Stimulated activated CD8-positive, alpha-beta memory T cell treated with anti-CD3 and anti-CD28 coated beads, Interleukin-7, amount 100 ng/mL, for 24 hours (primary cell): Measurements from ENCODE around the gene GRB10.

ENCODE experiments used
- DNase-seq: peaks from one replicate; pipeline ENCODE4 v3.0.0-alpha.2; 2020; ENCODE audit warnings: low read depth

Gene GRB10

GRCh38 chr7:50667789-50668226, 114.9 kb downstream of the GRB10 start:
- no peak for DNase-seq

- no peak for DNase-seq
Measured at GRCh38 chr7:50667338-50667737, 115.4 kb downstream of the GRB10 start.

DNA sequence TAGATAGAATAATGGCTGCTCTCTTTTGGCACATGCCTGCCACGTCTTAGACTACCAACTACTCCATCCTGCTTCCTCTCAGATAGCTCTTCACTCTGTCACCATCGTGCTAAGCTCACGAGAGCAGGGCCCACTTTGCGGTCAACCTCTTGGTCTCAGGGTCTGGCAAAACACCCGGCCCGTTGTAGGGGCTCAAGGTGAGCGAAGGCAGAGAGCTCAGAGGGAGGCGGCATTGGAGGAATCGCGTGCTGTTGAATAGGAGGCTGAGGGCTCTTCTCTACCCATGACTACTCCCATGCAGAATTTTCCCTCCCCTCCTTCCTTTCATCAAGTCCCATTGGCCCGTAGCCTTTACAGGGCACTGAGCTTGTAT, 116.6 kb downstream of the GRB10 start:
- DNase-seq: no peak

GRCh38 chr7:50665403-50666123, 117.1 kb downstream of the GRB10 start:
- DNase-seq: no peak

- DNase-seq: no peak
Measured at GRCh38 chr7:50664937-50665336, 117.8 kb downstream of the GRB10 start.

DNA sequence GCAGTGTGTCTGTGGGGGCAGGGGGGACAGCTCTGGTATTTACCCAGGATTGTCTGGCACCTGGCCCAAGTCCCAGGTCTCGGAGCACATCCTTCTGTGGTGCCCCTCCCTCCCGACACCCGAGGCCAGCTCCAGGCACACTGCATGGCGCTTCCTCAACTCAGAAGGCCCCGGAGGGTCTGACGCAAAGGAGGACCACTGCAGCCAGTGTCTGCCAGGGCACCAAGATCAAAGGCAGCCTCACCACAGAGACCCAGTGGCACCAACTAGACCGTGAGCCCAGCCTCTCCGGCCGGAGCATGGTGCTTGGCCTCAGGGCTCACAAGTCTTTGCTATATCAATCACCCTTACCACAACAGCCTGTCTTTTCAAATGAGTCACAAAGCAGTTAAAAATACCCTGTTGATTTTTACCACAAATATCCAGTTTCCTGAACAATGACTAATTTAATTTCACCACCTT, 118.2 kb downstream of the GRB10 start:
- DNase-seq: no peak

DNA sequence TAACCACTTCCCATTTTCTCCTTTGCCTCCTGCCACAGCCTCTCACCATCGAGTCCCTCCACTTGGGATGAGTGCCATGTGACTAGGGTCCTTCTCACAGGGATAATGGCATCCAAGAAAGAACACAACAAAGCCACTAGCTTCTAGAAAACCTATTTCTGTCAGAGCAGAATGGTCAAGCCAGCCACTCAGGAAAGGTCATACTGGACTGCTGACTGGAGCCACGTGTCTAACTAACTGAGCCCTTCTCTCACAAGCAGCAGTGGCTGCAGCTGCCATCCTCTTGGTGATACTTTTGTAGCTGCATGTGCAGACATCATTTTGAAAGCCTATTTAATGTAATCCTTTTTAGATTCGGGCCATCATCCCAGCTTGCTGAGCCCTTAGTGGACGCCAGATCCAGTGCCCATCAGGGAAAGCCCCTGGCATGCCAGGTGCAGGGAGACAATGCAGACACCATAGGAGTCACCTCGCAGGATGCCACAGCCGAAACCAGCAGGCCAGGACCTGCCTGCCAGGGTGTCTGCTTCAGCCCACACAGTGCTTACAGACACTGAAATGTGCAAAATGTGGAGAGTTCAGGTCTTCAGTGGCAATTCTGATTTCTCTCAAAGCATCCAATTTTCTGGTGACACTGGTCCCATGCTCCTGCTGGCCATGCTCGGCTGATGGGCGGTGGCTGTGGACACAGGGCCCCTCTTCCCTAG, 119.1 kb downstream of the GRB10 start:
- no peak for DNase-seq

- no peak for DNase-seq
Measured at GRCh38 chr7:50662996-50663395, 119.7 kb downstream of the GRB10 start.

DNA sequence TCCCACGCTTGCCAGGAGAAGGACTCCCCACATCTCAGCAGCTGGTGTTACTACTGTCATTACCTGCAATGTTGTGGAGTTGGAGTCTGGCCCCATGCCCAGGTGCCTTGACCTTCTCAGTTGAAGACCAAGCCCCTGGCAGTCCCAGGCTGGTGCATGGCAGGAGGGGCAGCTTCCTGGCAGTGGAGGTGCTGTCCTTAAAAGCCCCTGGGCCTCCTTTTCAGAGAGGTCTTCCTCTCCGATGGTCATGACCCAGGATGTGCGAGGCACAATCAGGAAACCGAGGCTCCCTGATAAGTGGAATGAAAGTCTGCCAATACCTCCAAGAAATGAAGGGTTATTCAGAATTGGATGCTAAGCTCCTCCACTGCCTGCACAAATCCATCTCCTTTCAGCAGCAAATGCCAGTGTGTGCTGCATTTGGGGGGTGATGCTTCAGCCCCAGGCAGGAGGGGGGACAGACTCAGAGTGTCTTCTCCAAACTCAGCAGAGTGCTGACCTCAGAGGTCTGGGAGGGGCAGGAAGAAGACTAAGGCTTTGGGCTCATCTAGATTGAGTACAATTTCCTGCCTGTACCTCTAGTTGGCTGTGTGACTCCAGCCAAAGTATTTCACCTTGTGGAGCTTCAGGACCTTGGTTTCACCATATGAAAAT, 120.5 kb downstream of the GRB10 start:
- DNase-seq: no peak

GRCh38 chr7:50661345-50662040, 121.2 kb downstream of the GRB10 start:
- no peak for DNase-seq

DNA sequence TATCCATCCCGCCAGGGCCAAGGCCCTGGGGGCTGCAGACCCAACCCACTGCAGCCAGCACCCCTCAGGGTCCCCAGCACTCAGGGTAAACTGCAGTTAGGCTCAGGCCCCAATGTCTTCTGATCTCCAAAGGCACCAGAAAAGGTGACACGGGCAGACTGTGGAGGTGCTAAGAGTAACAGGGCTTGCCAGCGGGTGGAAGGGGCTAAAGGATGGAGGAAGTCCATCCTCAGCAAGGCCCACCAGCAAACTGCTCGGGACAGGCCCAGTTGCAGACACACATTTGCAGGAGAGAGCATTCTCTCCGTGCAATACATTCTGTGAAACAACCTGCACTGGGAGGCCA, 121.9 kb downstream of the GRB10 start:
- no peak for DNase-seq

- DNase-seq: no peak
Measured at GRCh38 chr7:50660040-50660829, 122.5 kb downstream of the GRB10 start.

- DNase-seq: no peak
Measured at GRCh38 chr7:50659329-50659965, 123.2 kb downstream of the GRB10 start.

- DNase-seq: no peak
Measured at GRCh38 chr7:50658696-50659095, 124.0 kb downstream of the GRB10 start.

- DNase-seq: no peak
Measured at GRCh38 chr7:50657912-50658311, 124.8 kb downstream of the GRB10 start.

DNA sequence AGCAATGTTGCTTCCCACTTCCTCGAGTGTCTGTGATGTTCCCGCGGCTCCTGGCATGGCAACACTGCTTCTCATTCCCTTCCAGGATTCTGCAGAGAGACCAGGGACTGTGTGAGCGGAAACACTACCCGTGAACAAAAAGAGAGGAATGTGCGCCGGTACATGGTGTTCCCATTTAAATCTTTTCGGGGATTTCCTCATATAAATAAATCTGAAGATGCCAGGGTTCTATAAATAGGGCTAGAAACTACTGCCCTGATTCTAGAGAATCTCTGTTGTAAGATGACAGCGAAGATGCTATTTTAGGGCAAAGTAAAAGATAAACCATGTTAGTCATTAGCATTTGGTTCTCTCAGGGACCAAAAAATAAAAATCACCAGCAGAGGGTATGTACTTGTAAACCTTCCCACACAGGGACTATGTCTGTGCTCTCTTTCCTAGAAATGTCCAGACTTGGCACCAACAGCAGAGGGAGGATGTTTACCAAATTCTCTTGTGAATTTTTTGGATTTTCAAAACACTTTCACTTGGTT, 125.3 kb downstream of the GRB10 start:
- no peak for DNase-seq

DNA sequence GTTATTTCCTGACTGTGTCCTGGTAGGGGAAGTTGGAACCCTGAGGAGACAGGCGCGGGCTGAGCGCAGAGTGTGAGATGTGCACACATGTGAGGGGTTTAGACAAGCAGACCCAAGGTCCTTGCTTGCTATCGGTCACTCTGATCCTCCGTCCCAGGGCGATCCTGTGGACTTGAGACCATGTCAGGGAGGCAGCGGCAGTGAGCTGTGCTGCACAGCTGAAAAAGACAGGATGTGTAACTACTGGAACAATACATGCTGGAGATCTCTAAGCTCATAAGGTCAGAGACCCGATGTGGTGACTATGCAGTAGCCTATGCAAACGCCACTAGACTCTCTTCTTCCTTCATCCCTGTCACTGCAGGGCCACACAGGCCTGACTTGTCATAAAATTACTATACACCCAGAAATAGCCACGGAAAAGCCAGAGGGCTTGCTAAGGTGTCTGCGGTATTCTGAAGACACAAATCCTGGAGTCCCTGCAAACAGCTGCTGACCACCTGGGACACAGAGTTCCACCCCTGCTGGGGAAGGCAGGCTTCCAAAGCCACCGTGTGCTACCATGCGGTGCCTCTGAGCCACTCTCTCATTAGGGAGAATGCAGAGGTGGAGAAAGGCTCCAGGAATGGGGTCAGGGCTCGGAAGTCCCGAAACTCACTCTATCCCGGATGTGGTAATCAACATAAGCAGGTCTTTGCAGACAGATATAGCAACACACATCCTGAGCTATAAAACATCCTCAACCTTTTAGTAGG, 126.4 kb downstream of the GRB10 start:
- no peak for DNase-seq

DNA sequence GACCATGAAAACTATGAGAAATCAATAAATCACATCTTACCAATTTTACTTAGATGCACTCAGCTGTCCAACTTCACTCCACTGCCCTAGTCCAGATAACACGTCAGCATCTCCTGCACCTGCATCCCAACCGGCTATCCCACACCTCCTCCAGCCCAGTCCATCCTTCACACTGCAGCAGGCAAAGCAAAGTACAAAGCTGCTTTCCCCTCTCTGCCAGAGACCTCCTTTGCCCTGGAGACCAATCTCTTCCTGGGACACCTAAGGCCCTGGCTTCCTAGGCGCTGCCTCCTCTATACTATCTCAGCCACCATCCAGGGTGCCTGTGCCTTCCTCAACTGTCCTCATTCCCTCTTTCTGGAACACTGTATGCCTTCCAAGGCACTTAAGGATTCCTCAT, 127.2 kb downstream of the GRB10 start:
- DNase-seq: no peak

- DNase-seq: no peak
Measured at GRCh38 chr7:50655020-50655419, 127.7 kb downstream of the GRB10 start.

DNA sequence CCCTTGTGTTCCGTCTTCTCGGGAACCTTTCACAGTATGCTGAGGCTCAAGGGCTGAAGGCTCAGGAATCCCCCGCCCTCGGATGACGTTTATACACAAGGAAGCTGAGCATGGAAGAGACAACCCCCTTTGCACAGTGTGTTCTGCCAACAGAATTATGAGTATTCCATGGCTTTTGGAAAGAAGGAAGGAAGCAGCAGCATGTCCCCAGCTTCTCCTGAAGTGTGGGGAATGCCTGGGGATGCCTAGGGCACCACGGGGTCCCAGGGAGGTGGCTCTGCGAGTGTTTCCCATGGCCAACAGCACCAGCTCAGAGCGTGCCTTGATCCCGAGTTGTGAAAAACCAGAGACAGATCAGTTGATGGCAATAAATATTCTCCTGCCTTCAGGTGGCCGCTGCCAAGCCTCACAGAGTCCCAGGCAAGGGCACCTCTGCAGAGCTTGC, 128.7 kb downstream of the GRB10 start:
- no peak for DNase-seq
